HG03097 (cell line): ENCODE data around the gene ABCB1.

Experiments used
- ATAC-seq: cut with Tn5 transposase; IDR thresholded peaks from one replicate; pipeline ENCODE4 v1.9.1; 2021; ENCODE audit not compliant: unreplicated experiment, low FRiP score

ABCB1 gene

GRCh38 chr7:87600130-87601124 lies at the start of gene ABCB1:
Gene ABCB1, minus strand, starts transcription at chr7:87600884. Its CDS starts 700 bp downstream, at chr7:87600184.
- peak; percentile 42 for ATAC-seq

DNA sequence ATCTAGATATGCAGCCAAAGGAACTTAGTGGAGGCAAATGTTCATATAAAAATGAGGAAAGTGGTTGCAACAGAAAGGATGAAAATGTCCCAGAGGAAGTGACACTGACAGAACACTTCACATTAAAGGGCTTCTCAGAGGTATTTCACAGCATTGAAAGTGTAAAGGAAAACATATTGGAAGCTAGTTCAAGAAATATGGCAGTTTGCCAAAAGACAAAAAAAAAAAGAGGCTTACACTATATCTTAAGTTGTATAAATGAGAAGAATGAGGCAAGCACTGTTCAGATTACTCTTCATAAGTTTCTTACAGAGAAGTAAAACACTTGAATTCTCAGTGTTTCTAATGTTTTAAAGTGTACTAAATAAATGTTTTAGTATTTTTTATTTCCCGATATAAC lies 47.6 kb upstream of the ABCB1 start:
- ATAC-seq, result no peak

- no peak for ATAC-seq
These were observed 44.8 kb upstream of the ABCB1 start for GRCh38 chr7:87645446-87645845.

GRCh38 chr7:87635921-87636320 lies 35.2 kb upstream of the ABCB1 start:
- ATAC-seq, result no peak

GRCh38 chr7:87628780-87629569 lies 28.3 kb upstream of the ABCB1 start:
- no peak for ATAC-seq

- peak; percentile 29 for ATAC-seq
These were observed 26.9 kb upstream of the ABCB1 start for GRCh38 chr7:87627634-87627994.

- ATAC-seq, result no peak
These were observed 24.4 kb upstream of the ABCB1 start for GRCh38 chr7:87625101-87625500.

GRCh38 chr7:87624628-87625027 lies 23.9 kb upstream of the ABCB1 start:
- no peak for ATAC-seq

DNA sequence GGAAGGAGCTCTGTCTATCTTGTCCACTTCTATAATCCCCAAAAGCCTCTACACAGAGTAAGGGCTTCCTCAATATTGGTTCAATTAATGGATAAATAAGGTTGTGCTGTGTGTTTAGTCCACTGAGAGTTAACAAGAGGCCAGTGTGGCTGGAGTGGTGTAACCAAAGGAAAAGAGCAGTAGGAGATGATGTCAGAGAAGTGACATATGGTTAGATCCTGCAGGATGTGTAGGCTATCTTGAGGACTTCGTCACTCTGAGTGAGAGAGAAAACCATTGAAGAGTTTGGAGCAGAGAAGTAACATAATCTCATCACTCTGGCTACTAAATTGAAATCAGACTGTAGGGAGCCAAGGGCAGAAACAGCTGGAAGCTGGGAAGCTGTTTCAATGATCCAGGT lies 14.5 kb upstream of the ABCB1 start:
- ATAC-seq, result no peak

GRCh38 chr7:87609916-87610315 lies 9.2 kb upstream of the ABCB1 start:
- ATAC-seq, result no peak

DNA sequence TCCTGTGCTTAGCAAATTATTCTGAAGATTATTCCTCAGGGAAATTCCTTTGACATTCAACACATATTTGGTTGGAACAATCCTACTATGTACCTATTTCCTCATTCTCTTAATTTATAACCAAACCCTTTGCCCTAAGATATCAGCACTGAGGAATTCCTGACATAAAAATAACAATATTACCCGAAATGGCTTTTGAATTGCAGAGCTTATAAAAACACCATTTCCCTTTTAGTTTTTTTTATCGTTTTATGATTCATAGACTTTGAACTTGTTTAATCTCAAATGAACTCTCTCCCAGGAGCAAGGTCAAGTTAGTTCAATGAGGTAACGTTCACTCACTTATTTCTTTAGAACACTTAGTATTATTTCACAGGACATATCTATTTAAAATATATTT lies 7.7 kb upstream of the ABCB1 start:
- no peak for ATAC-seq

GRCh38 chr7:87604264-87604663 lies 3.6 kb upstream of the ABCB1 start:
- ATAC-seq, result no peak

- ATAC-seq, result peak; percentile 98
These were observed 1.3 kb downstream of the ABCB1 start for GRCh38 chr7:87599336-87599735.

GRCh38 chr7:87598234-87599009 lies 2.3 kb downstream of the ABCB1 start:
- no peak for ATAC-seq

GRCh38 chr7:87596696-87597095 lies 4.0 kb downstream of the ABCB1 start:
- ATAC-seq, result no peak

DNA sequence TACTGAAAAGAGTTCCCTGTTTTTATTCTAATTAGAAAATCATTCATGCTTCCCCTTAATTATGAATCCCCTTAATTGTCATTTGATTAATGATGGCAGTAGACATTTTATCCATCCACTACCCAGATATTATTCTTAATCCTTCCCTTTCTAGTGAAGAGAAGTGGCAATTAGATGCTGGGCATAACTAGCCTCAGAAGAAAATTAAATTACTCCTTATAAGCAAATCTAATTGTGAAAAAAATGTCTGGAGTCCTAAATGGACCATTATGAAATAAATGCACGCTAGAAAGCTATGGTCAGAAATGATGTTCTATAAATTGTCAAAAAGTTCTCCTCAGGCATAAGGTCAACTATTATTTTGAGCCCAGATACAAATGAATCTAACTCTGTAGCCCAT lies 4.5 kb downstream of the ABCB1 start:
- no peak for ATAC-seq

DNA sequence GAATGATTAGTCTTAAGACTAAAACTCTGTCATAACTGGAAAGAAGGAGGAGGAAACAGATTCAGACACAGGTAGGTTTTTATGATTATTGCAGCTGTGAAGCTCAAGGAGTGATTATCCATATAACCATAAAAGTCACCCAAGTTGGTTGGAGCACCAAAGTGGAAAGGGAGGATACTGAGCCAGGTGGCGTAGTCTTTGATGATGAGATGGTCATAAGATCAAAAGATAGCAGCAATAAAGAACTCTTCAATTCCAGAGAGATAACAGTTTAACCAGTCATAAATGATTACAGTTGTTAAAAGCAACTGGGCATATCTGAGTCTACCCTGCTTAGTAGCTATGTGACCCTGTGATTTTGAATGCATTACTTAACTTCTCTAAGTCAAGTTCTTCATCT lies 8.4 kb downstream of the ABCB1 start:
- ATAC-seq, result no peak

DNA sequence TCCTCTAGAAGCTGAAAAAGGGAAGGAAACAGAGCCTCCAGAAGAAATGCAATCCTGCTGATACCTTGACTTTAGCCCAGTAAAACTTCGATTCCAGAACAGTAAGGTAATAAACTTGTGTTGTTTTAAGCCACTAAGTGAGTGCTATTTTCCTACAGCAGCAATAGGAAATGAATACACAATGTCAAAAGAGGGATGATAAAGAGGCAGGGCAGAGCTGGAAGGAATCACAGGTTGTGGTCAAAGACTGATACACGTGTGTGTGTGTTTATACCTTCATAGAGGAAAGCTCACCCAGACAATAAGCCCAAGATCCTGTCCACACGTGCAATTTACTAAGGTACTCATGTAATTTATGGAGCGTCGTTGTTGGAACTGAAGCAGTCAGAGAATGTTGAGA lies 9.5 kb downstream of the ABCB1 start:
- no peak for ATAC-seq

DNA sequence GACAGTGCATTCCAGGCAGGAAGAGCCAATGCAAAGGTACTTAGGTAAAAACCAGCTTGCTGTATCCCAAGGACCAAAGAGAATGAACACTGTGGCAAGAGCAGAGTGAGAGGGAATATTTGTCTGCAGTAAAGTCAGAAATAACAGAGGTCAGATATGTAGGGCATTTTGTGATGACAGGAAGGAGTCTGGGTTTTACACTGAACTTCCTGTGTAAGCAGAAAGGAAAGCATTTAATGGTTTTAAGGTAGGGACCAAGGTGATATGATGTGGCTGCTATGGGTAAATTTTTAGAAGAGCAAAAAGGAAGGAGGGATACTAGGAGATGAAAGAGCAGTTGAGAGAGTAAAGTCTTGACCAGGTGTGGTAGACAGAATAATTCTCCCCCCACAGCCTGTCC lies 10.1 kb downstream of the ABCB1 start:
- ATAC-seq, result no peak

DNA sequence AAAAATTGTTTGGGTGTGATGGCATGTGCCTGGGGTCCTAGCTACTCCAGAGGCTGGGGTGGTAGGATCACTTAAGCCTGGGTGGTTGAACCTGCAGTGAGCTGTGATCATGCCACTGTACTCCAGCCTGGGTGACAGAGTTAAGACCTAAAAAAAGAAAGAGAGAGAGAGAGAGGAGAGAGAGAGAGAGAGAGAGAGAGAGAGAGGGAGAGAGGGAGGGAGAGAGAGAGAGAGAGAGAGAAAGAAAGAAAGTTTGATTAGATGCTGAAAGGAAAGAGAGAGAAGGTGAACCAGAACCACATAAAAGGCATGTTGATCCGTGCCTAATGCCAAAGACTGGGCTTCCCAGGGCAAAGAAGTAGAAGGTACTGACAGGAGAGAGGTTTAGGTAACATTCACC lies 11.1 kb downstream of the ABCB1 start:
- no peak for ATAC-seq

DNA sequence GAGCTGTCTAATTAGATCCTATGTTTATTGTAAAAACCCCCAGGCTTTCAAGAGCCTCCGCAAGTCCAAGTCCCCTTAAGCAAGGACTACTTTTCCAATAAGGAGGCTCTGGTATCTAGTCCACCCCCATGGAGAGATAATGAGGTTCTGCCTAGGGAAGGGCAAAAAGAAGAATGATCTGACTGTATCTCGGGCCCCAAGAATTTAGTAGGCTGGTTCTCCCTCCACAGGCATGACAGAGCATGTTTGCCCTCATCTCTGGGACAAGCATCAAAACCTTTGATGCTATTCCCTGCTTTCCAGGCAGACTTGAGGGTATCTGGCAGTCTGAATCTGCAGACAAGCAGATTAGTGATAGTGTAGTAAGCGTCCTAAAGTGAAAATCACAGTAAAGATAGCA lies 19.0 kb downstream of the ABCB1 start:
- ATAC-seq, result no peak
